GM13976 (cell line): Measurements from ENCODE around the gene PRR18.

Experiments used
- DNase-seq: peaks from one replicate; pipeline ENCODE4 v3.0.0; 2012; ENCODE audit warnings: low spot score
- in situ Hi-C: fragments of 300-500 bp; cut with MboI; formaldehyde crosslinking; loops from one replicate; pipeline ENCODE4 v1.12.0; 2022; ENCODE audit warnings: low sequenced_read_pairs, mixed read lengths, inconsistent platforms; ENCODE audit not compliant: unreplicated experiment
- TF ChIP-seq, protein P1 (sequence below): IDR thresholded peaks from 2 replicates; pipeline ENCODE4 v1.5.1; 2012; ENCODE audit warnings: borderline replicate concordance, mild to moderate bottlenecking; ENCODE audit not compliant: insufficient read depth; ENCODE audit errors: extremely low read depth, missing control alignments, control extremely low read depth

Gene PRR18

DNA sequence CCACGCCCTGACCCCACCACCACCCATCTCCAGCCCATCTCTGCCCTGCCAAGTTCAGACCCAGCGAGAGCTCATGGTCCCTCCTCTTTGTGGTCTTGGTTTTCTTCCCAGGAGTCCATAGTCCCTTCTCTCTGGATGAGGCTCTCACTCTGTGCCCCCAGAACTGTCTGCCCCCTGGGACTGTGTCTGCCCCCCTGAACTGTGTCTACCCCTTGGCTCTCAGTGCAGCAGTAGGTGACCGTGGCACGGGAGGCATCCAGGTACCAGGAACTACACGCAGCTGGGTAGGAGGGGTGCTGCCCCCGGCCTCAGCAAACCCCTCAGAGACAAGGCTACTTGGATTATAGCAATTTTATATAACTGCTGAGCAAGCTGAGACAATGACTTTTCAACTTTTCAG lies 23.6 kb downstream of the PRR18 start:
- in situ Hi-C loops, result no loop called here
- no peak for DNase-seq
- TF ChIP-seq, protein P1, sequence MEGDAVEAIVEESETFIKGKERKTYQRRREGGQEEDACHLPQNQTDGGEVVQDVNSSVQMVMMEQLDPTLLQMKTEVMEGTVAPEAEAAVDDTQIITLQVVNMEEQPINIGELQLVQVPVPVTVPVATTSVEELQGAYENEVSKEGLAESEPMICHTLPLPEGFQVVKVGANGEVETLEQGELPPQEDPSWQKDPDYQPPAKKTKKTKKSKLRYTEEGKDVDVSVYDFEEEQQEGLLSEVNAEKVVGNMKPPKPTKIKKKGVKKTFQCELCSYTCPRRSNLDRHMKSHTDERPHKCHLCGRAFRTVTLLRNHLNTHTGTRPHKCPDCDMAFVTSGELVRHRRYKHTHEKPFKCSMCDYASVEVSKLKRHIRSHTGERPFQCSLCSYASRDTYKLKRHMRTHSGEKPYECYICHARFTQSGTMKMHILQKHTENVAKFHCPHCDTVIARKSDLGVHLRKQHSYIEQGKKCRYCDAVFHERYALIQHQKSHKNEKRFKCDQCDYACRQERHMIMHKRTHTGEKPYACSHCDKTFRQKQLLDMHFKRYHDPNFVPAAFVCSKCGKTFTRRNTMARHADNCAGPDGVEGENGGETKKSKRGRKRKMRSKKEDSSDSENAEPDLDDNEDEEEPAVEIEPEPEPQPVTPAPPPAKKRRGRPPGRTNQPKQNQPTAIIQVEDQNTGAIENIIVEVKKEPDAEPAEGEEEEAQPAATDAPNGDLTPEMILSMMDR, result no peak

- TF ChIP-seq, protein P1, result no peak
- no peak for DNase-seq
- in situ Hi-C loops, result no loop called here
Observed at GRCh38 chr6:166282394-166283032, 25.7 kb downstream of the PRR18 start.

DNA sequence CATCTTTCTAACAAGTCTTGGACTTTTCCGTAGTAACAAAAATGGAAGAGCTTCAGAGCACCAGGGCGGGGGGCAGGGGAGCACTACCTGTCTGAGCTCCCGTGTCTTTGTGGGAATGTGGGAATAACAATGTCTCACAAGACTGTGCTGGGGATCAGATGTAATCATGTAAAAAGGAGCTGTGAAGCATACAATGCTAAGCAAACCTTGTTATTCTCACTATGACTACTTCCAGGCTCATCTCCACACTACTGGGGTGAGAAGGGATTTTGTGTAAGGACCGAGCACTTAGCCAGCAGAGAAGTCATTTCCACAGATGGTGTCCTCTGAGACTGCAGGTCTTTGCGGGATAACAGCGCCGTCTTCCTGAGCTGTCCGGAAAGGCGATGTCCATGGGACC lies 27.1 kb downstream of the PRR18 start:
- in situ Hi-C loops, result no loop called here
- TF ChIP-seq, protein P1, result no peak
- DNase-seq, result no peak

DNA sequence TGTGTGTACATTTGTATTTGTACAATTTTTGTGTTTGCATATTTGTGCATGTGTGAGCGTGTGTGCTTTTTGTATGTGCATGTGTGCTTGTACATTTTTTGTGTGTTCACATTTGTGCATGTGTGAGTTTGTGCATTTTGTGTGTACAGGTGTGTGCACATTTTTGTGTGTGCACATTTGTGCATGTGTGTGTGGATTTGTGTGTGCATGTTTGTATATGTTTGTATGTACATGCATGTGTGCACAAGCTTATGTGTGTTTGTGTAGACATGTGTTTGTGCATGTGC lies 28.9 kb downstream of the PRR18 start:
- DNase-seq, result no peak
- TF ChIP-seq, protein P1, result no peak
- in situ Hi-C loops, result loop anchor here (10.0 kb wide), 1 partner anchor 105 kb away; the partner anchor contains the start of gene MPC1

GRCh38 chr6:166278579-166279392 lies 29.4 kb downstream of the PRR18 start:
- TF ChIP-seq, protein P1, result no peak
- in situ Hi-C loops, result loop anchor here (10.0 kb wide), 1 partner anchor 106 kb away; the partner anchor contains the start of gene MPC1
- no peak for DNase-seq

- in situ Hi-C loops, result loop anchor here (10.0 kb wide), 1 partner anchor 107 kb away; the partner anchor contains the start of gene MPC1
Observed at GRCh38 chr6:166277892-166278578, 30.2 kb downstream of the PRR18 start.

More at GRCh38 chr6:166277892-166278578, 30.2 kb downstream of the PRR18 start:
- TF ChIP-seq, protein P1, result no peak
- DNase-seq, result no peak
